Hair follicular keratinocyte (primary cell): ENCODE results near the gene TRPV2. TPM values are rescaled to one million over a fixed set of nuclear protein-coding genes. Genes with fewer than 3 reads are reported as not detected.

Source experiments
- total RNA-seq: library from RNA; depleted of rRNA; stranded (reverse); fragments of >200 nt; gene quantifications from 2 replicates; pipeline ENCODE4 v1.2.3, GENCODE V29; 2015

The TRPV2 gene
- total RNA-seq: 2.0 TPM in 1 of 2 replicates, not detected in the other

DNA sequence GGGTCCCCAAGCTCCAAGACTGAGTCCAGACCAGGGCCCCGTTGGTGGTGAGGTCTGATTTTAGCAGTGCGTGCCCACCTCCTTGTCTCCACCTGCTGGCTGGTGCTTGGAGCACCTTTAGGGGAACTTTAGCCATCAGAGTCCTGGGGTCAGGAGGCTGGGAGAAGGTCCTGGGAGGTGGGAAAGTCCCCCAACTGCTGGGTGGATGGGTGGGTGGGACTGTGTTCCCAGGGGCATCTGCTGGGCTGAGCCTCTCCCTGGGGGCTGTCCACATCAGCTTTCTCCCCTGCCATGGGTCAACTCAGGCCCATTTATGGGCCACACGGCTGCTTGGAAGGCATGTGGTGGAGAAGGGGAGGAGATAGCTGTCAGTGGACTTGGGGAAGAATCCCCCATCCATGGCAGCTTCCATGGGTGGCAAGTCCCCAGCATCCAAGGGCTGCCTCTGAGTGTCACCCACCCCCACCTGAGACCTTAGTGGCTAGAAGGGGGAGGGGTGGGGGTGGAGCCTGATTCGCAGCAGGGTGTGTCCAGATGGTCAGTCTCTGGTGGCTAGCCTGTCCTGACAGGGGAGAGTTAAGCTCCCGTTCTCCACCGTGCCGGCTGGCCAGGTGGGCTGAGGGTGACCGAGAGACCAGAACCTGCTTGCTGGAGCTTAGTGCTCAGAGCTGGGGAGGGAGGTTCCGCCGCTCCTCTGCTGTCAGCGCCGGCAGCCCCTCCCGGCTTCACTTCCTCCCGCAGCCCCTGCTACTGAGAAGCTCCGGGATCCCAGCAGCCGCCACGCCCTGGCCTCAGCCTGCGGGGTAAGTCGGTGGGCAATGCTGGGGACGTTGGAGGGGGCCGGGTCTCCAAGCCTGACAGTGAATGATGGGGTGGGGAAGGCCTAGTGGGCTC, at the start of gene TRPV2:
Gene TRPV2 (plus strand): TSS at position 541 of the 894 bp plus-strand sequence. CDS start 2,098 bp downstream, outside the sequence.

GRCh38 chr17:16380640-16381495, 34.5 kb upstream of the TRPV2 start, which contains the start of gene UBB:
Gene UBB, plus strand, starts transcription at chr17:16381091. Its CDS starts 817 bp downstream, at chr17:16381908.

Other genes starting within 250 kb of the TRPV2 start
- gene NCOR1, start 200.0 kb upstream of the TRPV2 start, total RNA-seq: 53.0 and 64.3 TPM in 2 replicates
- gene PIGL, start 198.4 kb upstream of the TRPV2 start, total RNA-seq: 11.9 and 20.4 TPM in 2 replicates
- 10.8 and 12.0 TPM in 2 replicates for gene CENPV, start 62.1 kb upstream of the TRPV2 start, total RNA-seq
- 516 and 671 TPM in 2 replicates for gene UBB, start 34.5 kb upstream of the TRPV2 start, total RNA-seq
- not detected in 2 replicates for gene LRRC75A, start 76.6 kb downstream of the TRPV2 start, total RNA-seq
- gene ZNF287, start 153.6 kb downstream of the TRPV2 start, total RNA-seq: 2.8 and 15.4 TPM in 2 replicates
- gene ZNF624, start 238.3 kb downstream of the TRPV2 start, total RNA-seq: 1.6 and 1.7 TPM in 2 replicates